ENCODE data around the gene MTURN.

MTURN gene

DNA sequence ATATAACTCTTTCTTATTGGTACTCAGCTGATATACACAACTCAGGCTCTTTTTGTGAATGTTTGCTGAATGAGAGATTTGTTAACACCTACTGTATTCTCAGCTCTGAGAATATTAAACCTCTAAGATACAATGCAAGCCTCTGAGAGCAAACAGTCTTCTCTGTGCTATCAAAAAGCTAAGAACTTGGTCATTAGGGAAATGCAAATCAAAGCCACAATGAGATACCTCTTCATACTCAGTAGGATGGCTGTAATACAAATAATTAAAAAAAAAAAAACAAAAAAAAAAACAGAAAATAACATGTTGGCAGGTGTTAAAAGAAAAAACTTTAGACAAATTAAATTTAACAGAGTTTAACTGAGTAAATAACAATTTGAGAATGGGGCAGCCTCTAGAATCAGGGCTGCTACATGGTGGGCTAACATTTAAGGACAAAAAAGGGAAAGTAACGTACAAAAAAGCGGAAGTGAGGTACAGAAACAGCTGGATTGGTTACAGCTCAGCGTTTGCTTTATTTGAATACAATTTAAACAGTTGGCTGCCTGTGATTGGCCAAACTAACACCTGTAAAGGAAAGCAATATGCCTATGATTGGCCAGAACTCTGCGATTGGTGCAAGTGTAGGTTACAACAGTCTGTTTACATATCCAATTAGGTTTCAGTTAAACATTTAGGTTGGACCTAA is 14.8 kb upstream of the MTURN start:
- no peak for TF ChIP-seq Cebpa-rat (IDR thresholded peaks at IDR 0.05)
- Histone ChIP-seq H3K9me3 (replicated peaks in 1 of 11) (peaks cover 0 to 22% (median 16%) of the 10 kb centered on the region in 11 experiments; a peak in 18 of 22 replicates), H3K9ac (no peak overlapping the region), H4K20me1 (no peaks in the 10 kb centered on the region), H3K4me2 (no peak overlapping the region), H3K36me3 (peaks cover 0 to 11% (median 0%) of the 10 kb centered on the region in 11 experiments; a peak in 3 of 22 replicates), H3K4me1 (peaks cover 8 to 24% (median 19%) of the 10 kb centered on the region in 10 experiments; a peak in 19 of 20 replicates), H3K27me3 (no peaks in the 10 kb centered on the region), H3K27ac (no peak overlapping the region), H3K4me3 (no peak overlapping the region)

DNA sequence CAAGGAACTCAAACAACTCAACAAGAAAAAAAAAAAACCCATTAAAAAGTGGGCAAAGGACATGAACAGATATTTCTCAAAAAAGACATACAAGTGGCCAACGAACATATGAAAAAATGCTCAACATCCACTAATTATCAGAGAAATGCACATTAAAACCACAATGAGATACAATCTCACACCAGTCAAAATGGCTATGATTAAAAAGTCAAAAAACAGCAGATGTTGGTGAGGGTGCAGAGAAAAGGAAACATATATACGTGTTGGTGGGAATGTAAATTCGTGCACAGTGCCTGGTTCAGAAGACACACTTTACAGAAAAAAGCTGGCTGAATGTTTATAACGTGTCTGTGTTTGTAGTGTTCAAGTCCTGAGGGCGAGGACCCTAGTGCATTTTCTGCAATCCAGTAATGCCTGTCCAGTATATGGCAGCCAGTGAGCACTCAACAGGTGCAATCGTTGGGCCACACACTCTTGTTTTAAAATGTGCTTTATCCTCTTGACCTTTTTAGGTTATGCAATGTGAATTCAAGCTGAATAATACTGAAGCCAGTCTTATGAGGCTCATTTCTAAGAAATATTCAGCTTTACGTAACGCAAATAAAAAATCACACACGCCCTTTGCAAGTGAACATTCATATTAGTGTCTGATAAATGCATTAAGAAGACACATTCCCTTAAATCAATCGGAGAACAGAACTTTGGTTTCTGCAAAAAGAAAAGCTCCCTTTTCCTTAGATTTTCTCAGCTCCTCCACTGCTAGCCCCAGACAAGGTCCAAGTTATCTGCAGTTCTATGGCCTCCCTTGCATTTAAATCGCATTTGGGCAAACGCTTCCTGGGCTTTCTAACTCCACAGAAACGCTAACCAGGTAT is 813 bp upstream of the MTURN start:
- H3K27me3 ChIP-seq = peaks cover 13 to 36% (median 32%) of the 10 kb centered on the region in 11 experiments
- H3K27ac ChIP-seq = peak overlapping the region in 4 of 11 experiments; percentile 52 to 84 (median 79); a peak in 5 of 22 replicates
- peak overlapping the region; percentile 70 to 87 (median 82); a peak in 19 of 22 replicates for H3K9ac ChIP-seq
- no peak for TF ChIP-seq Cebpa-rat (IDR thresholded peaks at IDR 0.05)
- H3K36me3 ChIP-seq = peaks cover 0 to 10% (median under 1%) of the 10 kb centered on the region in 11 experiments; a peak in 5 of 22 replicates
- peak overlapping the region; percentile 80 to 100 (median 96) for H3K4me2 ChIP-seq
- no peaks in the 10 kb centered on the region for H3K9me3 ChIP-seq (replicated peaks in 1 of 11)
- H4K20me1 ChIP-seq = peaks cover 0 to 16% (median 0%) of the 10 kb centered on the region in 11 experiments; a peak in 6 of 22 replicates
- peak overlapping the region; percentile 78 to 98 (median 90) for H3K4me3 ChIP-seq
- H3K4me1 ChIP-seq = peaks cover 5 to 16% (median 10%) of the 10 kb centered on the region in 10 experiments; a peak in 14 of 20 replicates

DNA sequence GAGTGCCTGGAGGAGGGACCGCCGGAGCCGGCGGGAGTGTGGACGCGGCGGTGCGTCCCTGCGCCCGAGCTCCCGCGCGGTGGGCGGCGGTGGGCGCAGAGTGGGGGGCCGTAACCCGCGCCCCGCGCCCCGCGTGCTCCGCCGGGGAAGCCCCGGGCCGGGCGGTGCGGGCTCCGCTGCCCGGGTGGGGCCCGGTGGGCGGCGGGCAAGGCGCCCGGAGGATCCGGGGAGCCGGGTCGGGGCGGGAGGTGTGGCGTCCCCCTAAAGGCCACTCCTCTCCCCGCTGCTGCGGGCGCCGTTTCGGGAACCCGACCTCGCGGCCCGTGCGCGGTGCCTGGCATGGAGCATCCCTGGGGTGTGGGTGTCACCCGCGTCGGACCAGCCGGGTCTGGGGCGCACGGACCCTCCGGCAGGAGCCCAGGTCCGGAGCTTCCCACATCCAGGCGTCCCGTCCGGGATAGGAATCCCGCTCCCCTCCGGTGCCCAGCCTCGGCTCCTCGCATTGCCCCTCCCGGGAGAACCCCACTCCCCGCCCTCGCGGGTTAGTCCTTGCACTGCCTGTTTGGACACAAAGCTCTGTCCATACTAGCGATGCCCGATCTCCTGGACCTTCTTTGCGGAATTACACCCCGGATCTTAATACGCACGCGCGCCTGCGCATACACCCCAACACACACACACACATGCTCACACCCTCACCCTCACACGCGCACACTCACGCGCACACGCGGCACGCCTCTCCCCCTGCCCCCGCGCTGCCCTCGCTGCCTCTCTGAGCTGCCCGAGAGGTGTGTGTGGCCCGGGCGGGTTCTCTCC is 723 bp downstream of the MTURN start:
- Histone ChIP-seq H3K4me1 (peaks cover 5 to 16% (median 10%) of the 10 kb centered on the region in 10 experiments; a peak in 14 of 20 replicates), H3K9ac (peak overlapping the region; percentile 70 to 87 (median 82)), H3K9me3 (replicated peaks in 1 of 11) (no peaks in the 10 kb centered on the region), H3K4me2 (peak overlapping the region; percentile 90 to 100 (median 96)), H3K4me3 (peak overlapping the region; percentile 78 to 98 (median 90)), H3K27ac (peak overlapping the region; percentile 42 to 84 (median 59); a peak in 21 of 22 replicates), H3K36me3 (peaks cover 0 to 3% (median 0%) of the 10 kb centered on the region in 11 experiments; a peak in 1 of 22 replicates), H4K20me1 (peaks cover 0 to 21% (median 0%) of the 10 kb centered on the region in 11 experiments; a peak in 6 of 22 replicates), H3K27me3 (peaks cover 13 to 36% (median 32%) of the 10 kb centered on the region in 11 experiments)
- TF ChIP-seq Cebpa-rat (IDR thresholded peaks at IDR 0.05) = no peak

DNA sequence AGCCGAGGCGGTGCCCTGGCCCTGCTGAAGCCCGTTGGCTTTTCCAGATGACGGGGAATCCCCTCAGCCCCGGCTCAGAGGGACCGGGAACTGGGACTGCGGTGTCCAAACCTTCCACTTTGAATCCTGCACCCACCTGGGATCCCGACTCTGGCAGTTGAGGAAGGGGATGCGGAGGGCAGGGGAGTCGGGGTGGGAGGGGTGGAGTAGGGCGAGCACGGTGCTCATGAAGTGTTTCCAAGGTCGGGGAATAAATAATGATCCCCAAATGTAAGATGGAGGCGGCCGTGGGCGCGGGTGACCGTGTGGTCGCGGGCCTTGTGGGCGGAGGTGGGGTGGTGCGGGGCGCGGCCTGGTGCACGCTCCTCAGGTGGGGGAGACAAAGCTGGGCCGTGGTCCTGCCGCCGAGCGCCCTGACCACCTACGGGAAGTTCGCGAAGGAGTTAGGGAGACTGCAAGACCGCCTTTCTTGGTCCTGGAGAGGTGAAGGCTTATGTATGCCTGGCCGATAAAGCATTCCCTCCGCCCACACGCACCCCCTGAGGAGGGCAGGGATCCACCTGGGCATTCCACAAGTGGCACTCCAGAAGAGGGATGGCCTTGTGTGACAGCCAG is 1.4 kb downstream of the MTURN start:
- Histone ChIP-seq H3K9me3 (replicated peaks in 1 of 11) (no peaks in the 10 kb centered on the region), H3K4me2 (peak overlapping the region; percentile 90 to 100 (median 96)), H3K27me3 (peaks cover 13 to 36% (median 32%) of the 10 kb centered on the region in 11 experiments), H3K27ac (peak overlapping the region in 4 of 11 experiments; percentile 67 to 84 (median 79); a peak in 7 of 22 replicates), H3K9ac (peak overlapping the region; percentile 70 to 87 (median 82)), H3K4me1 (peaks cover 5 to 16% (median 10%) of the 10 kb centered on the region in 10 experiments; a peak in 15 of 20 replicates), H3K4me3 (peak overlapping the region; percentile 78 to 98 (median 90)), H4K20me1 (peaks cover 0 to 25% (median 0%) of the 10 kb centered on the region in 11 experiments; a peak in 6 of 22 replicates), H3K36me3 (no peaks in the 10 kb centered on the region)
- no peak for TF ChIP-seq Cebpa-rat (IDR thresholded peaks at IDR 0.05)

DNA sequence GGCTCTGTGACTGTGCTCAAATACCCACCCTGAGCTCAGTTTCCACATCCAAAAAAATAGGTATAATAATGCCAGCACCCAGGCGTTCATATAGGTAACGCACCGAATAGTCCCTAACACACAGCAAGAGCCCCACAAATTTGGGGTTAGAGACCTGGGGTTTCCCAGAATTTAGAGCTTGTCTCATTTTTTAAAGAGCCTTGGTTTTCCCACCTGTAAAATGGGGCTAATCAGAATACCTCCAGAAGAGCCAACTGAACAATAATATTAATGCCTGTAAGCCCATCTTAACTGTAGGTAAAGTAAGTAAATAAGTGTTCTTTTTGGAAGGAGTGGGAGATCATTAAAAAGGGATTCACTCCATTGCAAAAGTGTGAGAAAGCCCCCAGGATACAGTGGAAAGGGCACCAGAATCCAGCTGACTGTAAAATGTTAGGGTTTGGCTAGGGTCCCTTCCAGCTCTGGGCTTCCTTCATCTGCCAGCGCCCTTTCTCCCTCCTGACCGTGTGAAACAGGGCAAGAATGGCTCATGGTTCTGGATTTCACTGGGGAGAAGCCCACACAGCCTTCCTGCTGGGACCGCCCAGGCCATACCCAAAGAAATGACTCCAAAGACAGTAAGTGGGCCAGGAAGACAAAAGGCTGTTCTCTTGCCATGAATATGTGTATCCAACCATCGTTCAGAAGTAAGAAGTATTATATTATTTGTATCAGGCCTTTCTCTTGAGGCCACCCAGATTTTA is 2.1 kb downstream of the MTURN start:
- peak overlapping the region in 6 of 10 experiments; percentile 78 to 98 (median 90); a peak in 8 of 20 replicates for H3K4me3 ChIP-seq

GRCh38 chr7:30139836-30140384 is 5.1 kb downstream of the MTURN start:
- Histone ChIP-seq H3K4me2 (no peak overlapping the region), H3K9ac (no peak overlapping the region), H3K27ac (no peak overlapping the region), H3K4me1 (peaks cover 5 to 15% (median 11%) of the 10 kb centered on the region in 10 experiments; a peak in 13 of 20 replicates), H4K20me1 (peaks cover 0 to 36% (median 0%) of the 10 kb centered on the region in 11 experiments; a peak in 6 of 22 replicates), H3K27me3 (peaks cover 13 to 36% (median 32%) of the 10 kb centered on the region in 11 experiments), H3K36me3 (no peaks in the 10 kb centered on the region), H3K4me3 (no peak overlapping the region), H3K9me3 (replicated peaks in 1 of 11) (no peaks in the 10 kb centered on the region)
- TF ChIP-seq Cebpa-rat (IDR thresholded peaks at IDR 0.05) = no peak

More for the DNA sequence above, 2.1 kb downstream of the MTURN start:
- H3K4me1 ChIP-seq = peaks cover 8 to 18% (median 12%) of the 10 kb centered on the region in 10 experiments; a peak in 16 of 20 replicates
- H3K4me2 ChIP-seq = peak overlapping the region in 8 of 11 experiments; percentile 90 to 100 (median 96); a peak in 11 of 22 replicates
- H3K9me3 ChIP-seq (replicated peaks in 1 of 11) = no peaks in the 10 kb centered on the region
- H3K36me3 ChIP-seq = no peaks in the 10 kb centered on the region
- H3K9ac ChIP-seq = peak overlapping the region in 1 of 11 experiments; percentile 86; a peak in 2 of 22 replicates
- no peak overlapping the region for H3K27ac ChIP-seq
- H4K20me1 ChIP-seq = peaks cover 0 to 25% (median 0%) of the 10 kb centered on the region in 11 experiments; a peak in 6 of 22 replicates
- H3K27me3 ChIP-seq = peaks cover 13 to 36% (median 32%) of the 10 kb centered on the region in 11 experiments
- TF ChIP-seq Cebpa-rat (IDR thresholded peaks at IDR 0.05) = no peak

DNA sequence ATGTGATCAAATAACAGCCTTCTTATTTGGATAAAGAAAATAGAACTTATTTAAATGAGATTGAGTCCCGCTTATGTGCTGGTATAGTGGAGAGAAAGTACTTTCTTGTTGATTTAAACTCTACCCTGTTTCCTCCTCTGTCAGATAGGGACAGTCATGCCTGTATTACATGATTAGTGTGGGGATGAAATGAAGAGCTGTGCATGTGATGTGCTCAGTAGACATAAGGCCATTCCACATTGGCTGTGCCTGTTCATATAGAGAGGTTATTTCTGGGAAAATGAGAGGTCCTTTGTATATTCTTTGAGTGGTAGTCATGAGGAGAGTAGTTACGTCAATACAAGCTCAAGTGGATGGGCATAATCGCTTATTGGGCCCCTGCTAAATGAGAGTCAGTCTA is 5.7 kb downstream of the MTURN start:
- no peak overlapping the region for H3K4me3 ChIP-seq
- H3K9me3 ChIP-seq (replicated peaks in 1 of 11) = no peaks in the 10 kb centered on the region
- H3K9ac ChIP-seq = no peak overlapping the region
- no peak for TF ChIP-seq Cebpa-rat (IDR thresholded peaks at IDR 0.05)
- H3K36me3 ChIP-seq = no peaks in the 10 kb centered on the region
- peaks cover 0 to 36% (median 0%) of the 10 kb centered on the region in 11 experiments; a peak in 6 of 22 replicates for H4K20me1 ChIP-seq
- no peak overlapping the region for H3K27ac ChIP-seq
- H3K4me1 ChIP-seq = peaks cover 10 to 19% (median 14%) of the 10 kb centered on the region in 10 experiments
- H3K27me3 ChIP-seq = peaks cover 13 to 31% (median 27%) of the 10 kb centered on the region in 11 experiments
- H3K4me2 ChIP-seq = no peak overlapping the region

Measured in BLaER1 treated with 17β-estradiol and CSF1 and Interleukin-3, amounts not matched to agents 10 nM and 100 nM (cell line).